Hair follicular keratinocyte (primary cell): ENCODE measurements around the gene HLA-C. TPM values are rescaled to one million over a fixed set of nuclear protein-coding genes. Genes with fewer than 3 reads are reported as not detected.

Experiments
- total RNA-seq: library from RNA; depleted of rRNA; stranded (reverse); fragments of >200 nt; gene quantifications from 2 replicates; pipeline ENCODE4 v1.2.3, GENCODE V29; 2015

HLA-C gene
- total RNA-seq, result 68.8 and 90.9 TPM in 2 replicates

DNA sequence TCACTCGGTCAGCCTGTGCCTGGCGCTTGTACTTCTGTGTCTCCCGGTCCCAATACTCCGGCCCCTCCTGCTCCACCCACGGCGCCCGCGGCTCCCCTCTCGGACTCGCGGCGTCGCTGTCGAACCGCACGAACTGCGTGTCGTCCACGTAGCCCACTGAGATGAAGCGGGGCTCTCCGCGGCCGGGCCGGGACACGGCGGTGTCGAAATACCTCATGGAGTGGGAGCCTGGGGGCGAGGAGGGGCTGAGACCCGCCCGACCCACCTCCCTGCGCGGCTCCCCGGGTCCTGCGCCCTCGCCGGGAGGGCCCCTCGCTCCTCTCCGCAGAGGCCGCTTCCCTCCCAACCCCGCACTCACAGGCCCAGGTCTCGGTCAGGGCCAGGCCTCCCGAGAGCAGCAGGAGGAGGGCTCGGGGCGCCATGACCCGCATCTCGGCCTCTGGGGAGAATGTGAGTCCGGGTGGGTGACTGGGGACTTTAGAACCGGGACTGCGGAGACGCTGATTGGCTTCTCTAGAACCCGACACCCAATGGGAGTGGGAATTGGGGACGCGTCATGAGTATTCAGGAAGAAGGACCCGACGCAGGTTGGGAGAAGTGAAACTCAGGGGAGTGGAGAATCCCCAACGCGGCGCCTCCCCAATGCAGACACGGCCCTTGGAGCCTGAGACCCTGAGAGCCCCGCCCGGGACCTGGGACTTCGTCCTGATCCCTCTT lies at the start of gene HLA-C:
HLA-C (minus strand) TSS at position 452 of the 717 bp plus-strand sequence; CDS start at position 431, 21 bp downstream.

Other genes with a start within 250 kb of the HLA-C start
- gene C6orf15, start 159.5 kb downstream of the HLA-C start, total RNA-seq, result 0.16 TPM in 1 of 2 replicates, not detected in the other
- 2.4 and 3.5 TPM in 2 replicates for gene PSORS1C1, start 157.3 kb downstream of the HLA-C start, total RNA-seq
- 1.7 and 1.8 TPM in 2 replicates for gene CDSN, start 151.6 kb downstream of the HLA-C start, total RNA-seq
- not detected in 2 replicates for gene PSORS1C2, start 133.0 kb downstream of the HLA-C start, total RNA-seq
- gene CCHCR1, start 114.3 kb downstream of the HLA-C start, total RNA-seq, result 16.4 and 25.6 TPM in 2 replicates
- gene TCF19, start 113.5 kb downstream of the HLA-C start, total RNA-seq, result 17.5 and 34.9 TPM in 2 replicates
- gene POU5F1, start 101.4 kb downstream of the HLA-C start, total RNA-seq, result 1.1 and 1.2 TPM in 2 replicates
- 48.4 and 141 TPM in 2 replicates for gene HLA-B, start 85.1 kb upstream of the HLA-C start, total RNA-seq
- 53.6 and 58.3 TPM in 2 replicates for gene MICA, start 131.5 kb upstream of the HLA-C start, total RNA-seq
- gene MICB, start 226.1 kb upstream of the HLA-C start, total RNA-seq, result 8.7 and 16.8 TPM in 2 replicates